ENCODE data around the gene MRPL37.

- TF ChIP-seq, protein P1, sequence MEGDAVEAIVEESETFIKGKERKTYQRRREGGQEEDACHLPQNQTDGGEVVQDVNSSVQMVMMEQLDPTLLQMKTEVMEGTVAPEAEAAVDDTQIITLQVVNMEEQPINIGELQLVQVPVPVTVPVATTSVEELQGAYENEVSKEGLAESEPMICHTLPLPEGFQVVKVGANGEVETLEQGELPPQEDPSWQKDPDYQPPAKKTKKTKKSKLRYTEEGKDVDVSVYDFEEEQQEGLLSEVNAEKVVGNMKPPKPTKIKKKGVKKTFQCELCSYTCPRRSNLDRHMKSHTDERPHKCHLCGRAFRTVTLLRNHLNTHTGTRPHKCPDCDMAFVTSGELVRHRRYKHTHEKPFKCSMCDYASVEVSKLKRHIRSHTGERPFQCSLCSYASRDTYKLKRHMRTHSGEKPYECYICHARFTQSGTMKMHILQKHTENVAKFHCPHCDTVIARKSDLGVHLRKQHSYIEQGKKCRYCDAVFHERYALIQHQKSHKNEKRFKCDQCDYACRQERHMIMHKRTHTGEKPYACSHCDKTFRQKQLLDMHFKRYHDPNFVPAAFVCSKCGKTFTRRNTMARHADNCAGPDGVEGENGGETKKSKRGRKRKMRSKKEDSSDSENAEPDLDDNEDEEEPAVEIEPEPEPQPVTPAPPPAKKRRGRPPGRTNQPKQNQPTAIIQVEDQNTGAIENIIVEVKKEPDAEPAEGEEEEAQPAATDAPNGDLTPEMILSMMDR (IDR thresholded peaks at IDR 0.05), result no peak
- no peak for TF ChIP-seq POLR2A (IDR thresholded peaks at IDR 0.05)
Observed at GRCh38 chr1:54212872-54213271, 12.9 kb downstream of the MRPL37 start.

Measured in adrenal gland (tissue), 5 donors.